ENCODE results near the gene NKAIN2. TPM values are rescaled to one million over a fixed set of nuclear protein-coding genes. Genes with fewer than 3 reads are reported as not detected.
A peak's percentile ranks its signal among the peaks of the same experiment; 100 is the strongest.
"Not testable (repeated sequence)": the region's sequence is repeated elsewhere in the genome, so short reads cannot be mapped to it uniquely, and the experiment has no call there.

NKAIN2 gene
- total and polyA plus RNA-seq, 9 of the 15 experiments (the other 6 are each of a cell fraction or from before 2014, with no cell fraction given) = not detected

GRCh38 chr6:124464600-124464999 is 660.9 kb downstream of the NKAIN2 start:
- TF ChIP-seq RAD51 (IDR thresholded peaks at IDR 0.05; ENCODE audit: borderline replicate concordance, low read depth) = peak; percentile 33; the same call in 1 of the 2 replicates
- TF ChIP-seq TFE3 (CRISPR knock-in tag; IDR thresholded peaks at IDR 0.05) = peak; percentile 84
- POLR2A ChIA-PET; H3K4me2 ChIP-seq (ENCODE audit: insufficient read depth, low read length); H3K27ac ChIP-seq (ENCODE audit: extremely low read depth, low read depth, low read length); intact Hi-C loops (cut with micrococcal nuclease); H3K36me3 ChIP-seq (ENCODE audit: control insufficient read depth, insufficient read depth, low read length); H3K79me2 ChIP-seq (ENCODE audit: control insufficient read depth, insufficient read depth, low read length); H2AFZ ChIP-seq (ENCODE audit: low read depth, low read length); H3K9me3 ChIP-seq (replicated peaks; ENCODE audit: control insufficient read depth, insufficient read depth, low read depth, low read length); H3K4me3 ChIP-seq; H3K27me3 ChIP-seq (ENCODE audit: control insufficient read depth in 2 of 2, insufficient read depth in 2 of 2, low read length in 2 of 2); BruUV-seq (replicated peaks); FAIRE-seq; in situ Hi-C loops (cut with MboI); DNase-seq (ENCODE audit: extremely low read depth in 1 of 4, low spot score in 3 of 4); ATAC-seq; H3K9ac ChIP-seq (ENCODE audit: insufficient read depth in 1 of 2, low read depth in 2 of 2, low read length in 2 of 2); CTCF ChIA-PET (ENCODE audit: low intra/inter-chr PET ratio); H3K9me1 ChIP-seq (ENCODE audit: control insufficient read depth, insufficient read depth, low read length); H4K20me1 ChIP-seq (replicated peaks; ENCODE audit: control insufficient read depth, insufficient read depth, low read length); H3K4me1 ChIP-seq (replicated peaks in 1 of 2; ENCODE audit: control insufficient read depth in 2 of 2, insufficient read depth in 2 of 2, low read length in 2 of 2): not testable (repeated sequence)
- 3% methylated on average over 2 of the region's 2 CpGs for WGBS (ENCODE audit: insufficient coverage, low coverage, missing lambda C conversion rate)

GRCh38 chr6:124466949-124467348 is 663.3 kb downstream of the NKAIN2 start:
- Histone ChIP-seq H3K27me3 (ENCODE audit: control insufficient read depth in 2 of 2, insufficient read depth in 2 of 2, low read length in 2 of 2) (no peaks in the 10 kb centered on the region), H3K4me3 (no peak overlapping the region), H3K9me3 (replicated peaks; ENCODE audit: control insufficient read depth, insufficient read depth, low read depth, low read length) (no peaks in the 10 kb centered on the region), H3K27ac (ENCODE audit: extremely low read depth, low read depth, low read length) (no peak overlapping the region), H3K4me1 (replicated peaks in 1 of 2; ENCODE audit: control insufficient read depth in 2 of 2, insufficient read depth in 2 of 2, low read length in 2 of 2) (no peaks in the 10 kb centered on the region), H2AFZ (ENCODE audit: low read depth, low read length) (no peak overlapping the region), H3K4me2 (ENCODE audit: insufficient read depth, low read length) (no peak overlapping the region), H3K9ac (ENCODE audit: insufficient read depth in 1 of 2, low read depth in 2 of 2, low read length in 2 of 2) (no peak overlapping the region), H3K36me3 (ENCODE audit: control insufficient read depth, insufficient read depth, low read length) (no peaks in the 10 kb centered on the region), H3K9me1 (ENCODE audit: control insufficient read depth, insufficient read depth, low read length) (no peaks in the 10 kb centered on the region), H4K20me1 (replicated peaks; ENCODE audit: control insufficient read depth, insufficient read depth, low read length) (no peaks in the 10 kb centered on the region), H3K79me2 (ENCODE audit: control insufficient read depth, insufficient read depth, low read length) (no peaks in the 10 kb centered on the region)
- no peak for FAIRE-seq
- no peak for ATAC-seq
- no TSS peak for BruUV-seq (replicated peaks)
- no peak for TF ChIP-seq ETS2 (tag; IDR thresholded peaks at IDR 0.05; ENCODE audit: borderline replicate concordance, poor library complexity, severe bottlenecking)
- ChIA-PET CTCF (ENCODE audit: low intra/inter-chr PET ratio) (no interaction called here), POLR2A (no interaction called here)
- in situ Hi-C loops (cut with MboI) (no loop called here), intact Hi-C loops (cut with micrococcal nuclease) (no loop called here)
- no peak for DNase-seq (ENCODE audit: extremely low read depth in 1 of 4, low spot score in 3 of 4)
- 0% methylated on average over 2 of the region's 2 CpGs for WGBS (ENCODE audit: insufficient coverage, low coverage, missing lambda C conversion rate)
